Measurements from ENCODE around the gene GRM4.

The GRM4 gene

DNA sequence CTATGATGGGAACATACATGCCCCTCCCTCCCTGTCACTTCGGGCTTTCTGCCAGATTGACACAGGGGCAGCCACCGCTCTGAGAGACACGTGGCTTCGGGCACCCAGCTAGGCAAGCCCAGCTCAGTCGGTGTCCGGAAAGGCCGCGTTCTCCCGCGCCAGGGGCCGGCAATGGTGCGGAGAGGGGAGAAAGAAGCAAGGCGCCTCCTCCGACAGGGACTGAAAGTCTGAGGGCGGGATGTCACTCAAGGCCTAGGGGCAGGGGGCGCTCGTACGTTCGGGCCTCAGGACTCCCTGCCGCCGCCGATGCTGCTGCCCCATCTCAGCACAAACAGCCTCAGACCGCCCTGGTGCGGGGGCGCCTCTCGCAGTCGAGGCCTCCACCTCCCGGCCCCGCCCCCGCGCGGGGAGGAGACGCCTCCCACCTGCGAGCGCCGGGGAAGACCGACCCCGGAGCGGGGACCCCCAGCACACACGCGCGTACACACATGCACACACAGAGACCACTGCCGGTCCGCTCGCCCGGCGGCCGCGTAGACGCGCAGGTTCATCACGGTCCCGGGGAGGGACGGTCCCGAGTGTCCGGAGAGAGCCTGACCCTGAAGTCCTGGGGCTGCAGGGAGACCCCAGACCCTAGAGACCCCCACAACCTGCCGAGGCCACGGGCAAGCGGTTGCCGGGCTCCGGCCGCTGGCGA is 1.9 kb downstream of the GRM4 start:
- Histone ChIP-seq H3K27me3 (ENCODE audit: insufficient read depth, low read depth) (peaks cover 55% of the 10 kb centered on the region), H4K20me1 (ENCODE audit: insufficient read depth) (no peaks in the 10 kb centered on the region), H3K9ac (no peak overlapping the region), H3K4me2 (no peak overlapping the region), H3K27ac (no peak overlapping the region), H3K36me3 (ENCODE audit: insufficient read depth) (no peaks in the 10 kb centered on the region), H3K4me1 (ENCODE audit: low read depth, poor library complexity, severe bottlenecking) (no peaks in the 10 kb centered on the region), H3K79me2 (ENCODE audit: insufficient read depth, low read depth) (no peaks in the 10 kb centered on the region), H3K4me3 (IDR thresholded peaks at IDR 0.05; ENCODE audit: insufficient read depth, low read depth, low read length) (no peak overlapping the region), H2AFZ (ENCODE audit: low read depth) (no peak overlapping the region)
- TF ChIP-seq, protein P1, sequence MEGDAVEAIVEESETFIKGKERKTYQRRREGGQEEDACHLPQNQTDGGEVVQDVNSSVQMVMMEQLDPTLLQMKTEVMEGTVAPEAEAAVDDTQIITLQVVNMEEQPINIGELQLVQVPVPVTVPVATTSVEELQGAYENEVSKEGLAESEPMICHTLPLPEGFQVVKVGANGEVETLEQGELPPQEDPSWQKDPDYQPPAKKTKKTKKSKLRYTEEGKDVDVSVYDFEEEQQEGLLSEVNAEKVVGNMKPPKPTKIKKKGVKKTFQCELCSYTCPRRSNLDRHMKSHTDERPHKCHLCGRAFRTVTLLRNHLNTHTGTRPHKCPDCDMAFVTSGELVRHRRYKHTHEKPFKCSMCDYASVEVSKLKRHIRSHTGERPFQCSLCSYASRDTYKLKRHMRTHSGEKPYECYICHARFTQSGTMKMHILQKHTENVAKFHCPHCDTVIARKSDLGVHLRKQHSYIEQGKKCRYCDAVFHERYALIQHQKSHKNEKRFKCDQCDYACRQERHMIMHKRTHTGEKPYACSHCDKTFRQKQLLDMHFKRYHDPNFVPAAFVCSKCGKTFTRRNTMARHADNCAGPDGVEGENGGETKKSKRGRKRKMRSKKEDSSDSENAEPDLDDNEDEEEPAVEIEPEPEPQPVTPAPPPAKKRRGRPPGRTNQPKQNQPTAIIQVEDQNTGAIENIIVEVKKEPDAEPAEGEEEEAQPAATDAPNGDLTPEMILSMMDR (conservative IDR thresholded peaks at IDR 0.05; ENCODE audit: low read depth, low read length) = no peak

DNA sequence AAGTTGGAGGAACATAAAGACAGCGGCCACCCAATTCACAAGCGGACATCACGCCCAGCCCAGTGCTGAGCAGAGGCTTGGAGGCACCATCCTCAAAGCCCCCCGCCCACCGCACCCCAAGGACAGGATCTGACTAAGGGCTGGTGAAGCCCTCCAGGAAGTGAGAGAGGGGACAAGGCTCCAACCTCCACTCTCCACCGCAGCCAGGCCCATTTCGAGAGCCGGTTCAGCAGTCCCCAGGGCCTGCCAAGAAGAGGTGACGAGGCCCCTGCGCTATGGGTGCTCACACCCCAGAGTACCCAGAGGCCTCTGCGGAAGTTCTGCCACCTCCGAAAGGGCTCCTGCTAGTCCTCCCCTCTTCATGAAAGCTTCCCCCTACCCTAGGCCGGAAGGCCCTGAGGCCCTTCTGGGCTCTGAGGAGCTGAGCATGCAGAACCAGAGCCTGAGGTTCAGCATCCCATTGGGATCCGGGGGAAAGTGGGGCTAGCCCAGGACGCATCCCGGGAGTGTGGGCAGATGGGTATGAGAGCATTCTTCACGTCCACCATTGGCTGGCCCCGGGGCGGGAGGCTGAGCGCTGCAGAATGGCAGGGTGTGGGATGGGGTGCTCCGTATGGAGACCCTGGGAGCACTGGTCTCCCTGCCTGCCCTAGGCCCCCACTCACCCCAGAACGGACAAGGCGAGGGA is 2.5 kb downstream of the GRM4 start:
- peaks cover 57% of the 10 kb centered on the region for H3K27me3 ChIP-seq (ENCODE audit: insufficient read depth, low read depth)
- H3K4me3 ChIP-seq (IDR thresholded peaks at IDR 0.05; ENCODE audit: insufficient read depth, low read depth, low read length) = no peak overlapping the region
- TF ChIP-seq, protein P1 (conservative IDR thresholded peaks at IDR 0.05; ENCODE audit: low read depth, low read length) = no peak

DNA sequence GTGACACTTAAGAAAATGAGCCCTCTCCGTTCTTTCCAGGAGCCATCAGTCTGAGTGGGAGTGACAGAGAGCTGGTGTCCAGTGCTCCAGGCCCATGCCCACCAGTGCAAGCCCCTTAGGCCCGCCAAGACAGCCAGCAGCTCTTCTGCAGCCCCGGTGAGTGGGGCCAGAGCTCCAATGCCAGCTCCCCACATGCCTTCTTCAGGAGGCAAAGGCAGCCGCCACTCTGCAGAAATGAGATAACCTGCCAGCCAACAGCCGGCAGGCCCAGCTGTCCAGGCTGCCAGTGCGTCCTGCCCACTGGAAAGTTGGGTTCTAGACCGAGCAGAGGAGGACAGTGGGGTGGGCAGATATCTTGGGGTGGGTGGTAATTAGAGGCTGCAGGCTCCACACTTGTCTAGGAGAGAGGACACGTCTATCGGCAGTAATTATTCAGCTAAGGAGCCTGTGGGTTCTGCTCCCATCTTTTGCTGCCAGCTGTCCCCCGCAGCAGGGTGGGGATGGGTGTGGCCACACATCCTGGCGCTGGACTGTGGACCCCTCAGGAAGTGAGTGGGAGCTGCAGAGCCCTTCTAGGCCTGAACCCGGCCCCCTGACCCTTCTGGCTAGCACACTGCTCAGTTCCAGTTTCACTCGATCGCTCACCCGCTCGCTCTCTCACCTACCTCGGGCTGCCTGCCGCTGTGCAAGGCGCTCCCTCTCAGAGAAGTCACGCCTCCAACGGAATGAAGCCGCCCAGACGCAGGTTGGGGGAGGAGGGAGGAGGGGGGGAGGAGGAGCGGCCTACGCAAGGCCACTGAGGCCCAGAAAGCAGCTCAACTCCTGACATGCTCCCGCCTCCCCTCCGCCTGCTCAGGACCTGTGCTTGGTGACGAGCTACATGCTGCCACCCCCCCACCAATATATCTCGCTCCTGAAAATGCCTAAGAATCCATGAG is 3.6 kb downstream of the GRM4 start:
- H2AFZ ChIP-seq (ENCODE audit: low read depth) = no peak overlapping the region
- H3K27ac ChIP-seq = no peak overlapping the region
- no peaks in the 10 kb centered on the region for H3K36me3 ChIP-seq (ENCODE audit: insufficient read depth)
- H4K20me1 ChIP-seq (ENCODE audit: insufficient read depth) = no peaks in the 10 kb centered on the region
- H3K4me3 ChIP-seq (IDR thresholded peaks at IDR 0.05; ENCODE audit: insufficient read depth, low read depth, low read length) = no peak overlapping the region
- no peak overlapping the region for H3K4me2 ChIP-seq
- H3K79me2 ChIP-seq (ENCODE audit: insufficient read depth, low read depth) = no peaks in the 10 kb centered on the region
- H3K27me3 ChIP-seq (ENCODE audit: insufficient read depth, low read depth) = peaks cover 67% of the 10 kb centered on the region
- TF ChIP-seq, protein P1 (conservative IDR thresholded peaks at IDR 0.05; ENCODE audit: low read depth, low read length) = no peak
- H3K4me1 ChIP-seq (ENCODE audit: low read depth, poor library complexity, severe bottlenecking) = no peaks in the 10 kb centered on the region
- H3K9ac ChIP-seq = no peak overlapping the region

More for the DNA sequence above, 2.5 kb downstream of the GRM4 start:
- H4K20me1 ChIP-seq (ENCODE audit: insufficient read depth) = no peaks in the 10 kb centered on the region
- H3K79me2 ChIP-seq (ENCODE audit: insufficient read depth, low read depth) = no peaks in the 10 kb centered on the region
- no peaks in the 10 kb centered on the region for H3K4me1 ChIP-seq (ENCODE audit: low read depth, poor library complexity, severe bottlenecking)
- H2AFZ ChIP-seq (ENCODE audit: low read depth) = no peak overlapping the region
- H3K9ac ChIP-seq = no peak overlapping the region
- no peak overlapping the region for H3K27ac ChIP-seq
- no peaks in the 10 kb centered on the region for H3K36me3 ChIP-seq (ENCODE audit: insufficient read depth)
- H3K4me2 ChIP-seq = no peak overlapping the region

DNA sequence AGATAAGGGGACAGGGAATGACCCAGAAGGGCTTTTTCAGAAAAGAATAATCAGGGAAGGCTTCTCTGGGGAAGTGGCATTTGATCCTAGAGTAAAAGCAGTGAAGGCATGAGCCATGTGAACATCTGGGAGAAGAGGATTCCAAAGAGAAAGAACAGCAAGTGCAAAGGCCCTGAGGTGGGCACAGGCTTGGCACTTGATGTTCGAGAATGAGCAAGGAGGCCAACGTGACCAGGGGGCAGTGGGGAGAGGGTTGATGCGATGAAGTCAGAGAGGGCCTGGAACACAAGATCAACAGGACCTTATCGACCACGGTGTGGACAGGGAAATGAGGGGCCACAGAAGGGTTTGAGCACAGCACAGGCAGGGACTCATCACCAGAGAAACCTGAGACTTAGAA is 5.8 kb downstream of the GRM4 start:
- Histone ChIP-seq H3K27ac (no peak overlapping the region), H3K4me1 (ENCODE audit: low read depth, poor library complexity, severe bottlenecking) (no peaks in the 10 kb centered on the region), H4K20me1 (ENCODE audit: insufficient read depth) (no peaks in the 10 kb centered on the region), H3K9ac (no peak overlapping the region), H2AFZ (ENCODE audit: low read depth) (no peak overlapping the region), H3K79me2 (ENCODE audit: insufficient read depth, low read depth) (no peaks in the 10 kb centered on the region), H3K4me3 (IDR thresholded peaks at IDR 0.05; ENCODE audit: insufficient read depth, low read depth, low read length) (no peak overlapping the region), H3K4me2 (no peak overlapping the region), H3K27me3 (ENCODE audit: insufficient read depth, low read depth) (peaks cover 87% of the 10 kb centered on the region), H3K36me3 (ENCODE audit: insufficient read depth) (no peaks in the 10 kb centered on the region)
- TF ChIP-seq, protein P1 (conservative IDR thresholded peaks at IDR 0.05; ENCODE audit: low read depth, low read length) = no peak
